Parathyroid adenoma (tissue), 2 donors: ENCODE results near the gene HNRNPR.

Source experiments
- H2AFZ ChIP-seq: fragments of 300-600 bp; sonication (generic); one replicate; pipeline ENCODE4 v1.7.0; 2017; ENCODE audit warnings: antibody characterized with exemption, mild to moderate bottlenecking
- H3K27ac ChIP-seq: fragments of 300-600 bp; sonication (generic); one replicate; pipeline ENCODE4 v1.7.0; 2017
- H3K27me3 ChIP-seq: fragments of 300-600 bp; sonication (generic); one replicate; pipeline ENCODE4 v1.7.0; 2017; ENCODE audit warnings: low read length; ENCODE audit not compliant: control insufficient read depth, insufficient read depth
- H3K36me3 ChIP-seq: fragments of 300-600 bp; sonication (generic); one replicate; pipeline ENCODE4 v1.7.0; 2017; ENCODE audit warnings: low read length; ENCODE audit not compliant: control insufficient read depth, insufficient read depth
- H3K4me1 ChIP-seq: fragments of 300-600 bp; sonication (generic); one replicate; pipeline ENCODE4 v1.7.0; 2017; ENCODE audit warnings: control low read depth
- H3K4me2 ChIP-seq: fragments of 300-600 bp; sonication (generic); one replicate; pipeline ENCODE4 v1.7.0; 2017; ENCODE audit warnings: low read length
- H3K4me3 ChIP-seq: fragments of 300-600 bp; sonication (generic); one replicate; pipeline ENCODE4 v1.7.0; 2017; ENCODE audit warnings: low read depth, low read length
- H3K79me2 ChIP-seq: fragments of 300-600 bp; sonication (generic); one replicate; pipeline ENCODE4 v1.7.0; 2017; ENCODE audit warnings: control low read depth
- H3K9ac ChIP-seq: fragments of 300-600 bp; sonication (generic); one replicate; pipeline ENCODE4 v1.7.0; 2017; ENCODE audit warnings: mild to moderate bottlenecking
- H3K9me3 ChIP-seq: fragments of 300-600 bp; sonication (generic); one replicate; pipeline ENCODE4 v1.7.0; 2017; ENCODE audit warnings: low read length; ENCODE audit not compliant: control insufficient read depth
- TF ChIP-seq, protein P1 (sequence below): fragments of 300-600 bp; sonication (generic); IDR thresholded peaks from one replicate; pipeline ENCODE4 v1.7.0; 2017; ENCODE audit warnings: antibody characterized with exemption, mild to moderate bottlenecking
- donor health status: primary hyperparathyroidism.

HNRNPR gene

DNA sequence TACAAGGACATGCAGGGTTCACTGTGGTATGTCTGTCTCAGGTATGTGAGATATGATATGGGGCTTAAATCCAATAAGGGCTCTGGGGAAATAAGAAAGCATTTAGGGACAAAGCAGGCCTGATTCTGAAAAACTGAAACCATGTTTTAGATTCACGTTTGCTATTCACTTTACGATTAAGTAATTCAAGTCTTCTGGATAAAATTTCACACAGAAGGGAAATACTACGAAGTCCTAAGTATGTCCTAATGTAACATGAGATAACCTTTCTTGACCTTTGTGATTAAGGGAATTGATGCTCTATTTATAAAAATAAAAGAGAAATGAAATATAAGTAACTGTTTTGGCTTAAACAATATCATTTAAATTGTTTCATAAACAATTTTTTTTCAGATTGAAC is 55.4 kb downstream of the HNRNPR start:
- Histone ChIP-seq H3K79me2 (no peaks in the 10 kb centered on the region), H2AFZ (no peak overlapping the region), H3K9ac (no peak overlapping the region), H3K27me3 (no peaks in the 10 kb centered on the region), H3K4me1 (no peaks in the 10 kb centered on the region), H3K4me2 (no peak overlapping the region), H3K27ac (no peak overlapping the region), H3K9me3 (no peaks in the 10 kb centered on the region), H3K4me3 (no peak overlapping the region), H3K36me3 (no peaks in the 10 kb centered on the region)
- TF ChIP-seq, protein P1, sequence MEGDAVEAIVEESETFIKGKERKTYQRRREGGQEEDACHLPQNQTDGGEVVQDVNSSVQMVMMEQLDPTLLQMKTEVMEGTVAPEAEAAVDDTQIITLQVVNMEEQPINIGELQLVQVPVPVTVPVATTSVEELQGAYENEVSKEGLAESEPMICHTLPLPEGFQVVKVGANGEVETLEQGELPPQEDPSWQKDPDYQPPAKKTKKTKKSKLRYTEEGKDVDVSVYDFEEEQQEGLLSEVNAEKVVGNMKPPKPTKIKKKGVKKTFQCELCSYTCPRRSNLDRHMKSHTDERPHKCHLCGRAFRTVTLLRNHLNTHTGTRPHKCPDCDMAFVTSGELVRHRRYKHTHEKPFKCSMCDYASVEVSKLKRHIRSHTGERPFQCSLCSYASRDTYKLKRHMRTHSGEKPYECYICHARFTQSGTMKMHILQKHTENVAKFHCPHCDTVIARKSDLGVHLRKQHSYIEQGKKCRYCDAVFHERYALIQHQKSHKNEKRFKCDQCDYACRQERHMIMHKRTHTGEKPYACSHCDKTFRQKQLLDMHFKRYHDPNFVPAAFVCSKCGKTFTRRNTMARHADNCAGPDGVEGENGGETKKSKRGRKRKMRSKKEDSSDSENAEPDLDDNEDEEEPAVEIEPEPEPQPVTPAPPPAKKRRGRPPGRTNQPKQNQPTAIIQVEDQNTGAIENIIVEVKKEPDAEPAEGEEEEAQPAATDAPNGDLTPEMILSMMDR: no peak

DNA sequence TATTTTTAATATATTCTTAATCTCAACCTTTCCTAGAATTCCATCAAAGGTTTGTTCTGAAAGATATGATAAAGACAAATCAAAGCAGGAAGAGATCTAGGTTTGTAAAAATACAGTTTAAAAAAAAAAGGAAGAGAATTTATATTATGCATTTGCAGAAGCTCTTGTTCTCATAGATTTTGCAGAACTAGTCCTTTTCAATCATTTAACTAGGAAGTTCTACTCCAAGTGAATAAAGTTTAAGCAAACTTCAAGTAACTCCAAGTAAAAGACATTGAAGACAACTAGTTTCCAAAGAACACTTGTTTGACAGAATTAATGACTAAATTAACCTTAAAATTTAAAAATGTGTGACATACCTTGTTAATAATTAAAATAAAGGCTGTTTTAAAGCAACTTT is 55.9 kb downstream of the HNRNPR start:
- H3K9ac ChIP-seq: no peak overlapping the region
- H3K27me3 ChIP-seq: no peaks in the 10 kb centered on the region
- TF ChIP-seq, protein P1: no peak
- no peak overlapping the region for H3K4me3 ChIP-seq
- H3K79me2 ChIP-seq: no peaks in the 10 kb centered on the region
- no peaks in the 10 kb centered on the region for H3K36me3 ChIP-seq
- no peak overlapping the region for H3K4me2 ChIP-seq
- no peaks in the 10 kb centered on the region for H3K9me3 ChIP-seq
- no peak overlapping the region for H2AFZ ChIP-seq
- no peak overlapping the region for H3K27ac ChIP-seq
- no peaks in the 10 kb centered on the region for H3K4me1 ChIP-seq

- Histone ChIP-seq H3K27me3 (no peaks in the 10 kb centered on the region), H3K36me3 (no peaks in the 10 kb centered on the region)
These were observed 57.7 kb downstream of the HNRNPR start for GRCh38 chr1:23286401-23286800.

GRCh38 chr1:23283667-23284602 is 60.1 kb downstream of the HNRNPR start:
- Histone ChIP-seq H3K79me2 (no peaks in the 10 kb centered on the region), H3K4me3 (no peak overlapping the region), H3K9me3 (no peaks in the 10 kb centered on the region), H3K4me1 (no peaks in the 10 kb centered on the region), H3K36me3 (no peaks in the 10 kb centered on the region), H3K27ac (no peak overlapping the region), H3K9ac (no peak overlapping the region), H3K4me2 (no peak overlapping the region), H2AFZ (no peak overlapping the region), H3K27me3 (no peaks in the 10 kb centered on the region)
- TF ChIP-seq, protein P1: no peak

More at GRCh38 chr1:23286401-23286800, 57.7 kb downstream of the HNRNPR start:
- Histone ChIP-seq H3K4me1 (no peaks in the 10 kb centered on the region), H3K4me2 (no peak overlapping the region), H3K79me2 (no peaks in the 10 kb centered on the region), H3K9me3 (no peaks in the 10 kb centered on the region), H3K27ac (no peak overlapping the region), H2AFZ (no peak overlapping the region), H3K4me3 (no peak overlapping the region), H3K9ac (no peak overlapping the region)
- TF ChIP-seq, protein P1: no peak
